HL-60 (cell line): Measurements from ENCODE around the gene ACP7.

Source experiments
- DNase-seq, 2 experiments: peaks; one replicate each; pipeline ENCODE4 v3.0.0-alpha.2; 2010 to 2020; ENCODE audit warnings: low read depth in 1 of 2, low spot score in 1 of 2
- H3K27ac ChIP-seq: fragments of 250-450 bp; sonication (Bioruptor Pico); replicated peaks from 2 replicates; pipeline ENCODE4 v1.5.1; 2020; ENCODE audit warnings: mild to moderate bottlenecking, moderate library complexity
- H3K27me3 ChIP-seq: fragments of 250-450 bp; sonication (Bioruptor Pico); 2 replicates; pipeline ENCODE4 v1.5.1; 2021; ENCODE audit warnings: mild to moderate bottlenecking, moderate library complexity; ENCODE audit not compliant: insufficient read depth, poor library complexity, severe bottlenecking
- H3K4me3 ChIP-seq: replicated peaks from 2 replicates; pipeline ENCODE4 v1.5.1; 2011; ENCODE audit warnings: mild to moderate bottlenecking, control low read depth, low read length; ENCODE audit not compliant: insufficient read depth
- CTCF ChIP-seq: IDR thresholded peaks from one replicate; pipeline ENCODE4 v1.5.1; 2011; ENCODE audit warnings: low read length, control low read depth, inconsistent platforms; ENCODE audit not compliant: insufficient read depth
- GABPA ChIP-seq: IDR thresholded peaks from 2 replicates; pipeline ENCODE4 v1.6.1; 2012; ENCODE audit warnings: low read depth
- POLR2AphosphoS5 ChIP-seq: IDR thresholded peaks from 2 replicates; pipeline ENCODE4 v1.6.1; 2012; ENCODE audit warnings: low read depth
- REST ChIP-seq: IDR thresholded peaks from 2 replicates; pipeline ENCODE4 v1.6.1; 2012; ENCODE audit warnings: low read depth; ENCODE audit not compliant: insufficient replicate concordance
- SPI1 ChIP-seq: IDR thresholded peaks from 2 replicates; pipeline ENCODE4 v1.6.1; 2012; ENCODE audit warnings: low read depth, mild to moderate bottlenecking, borderline replicate concordance

Gene ACP7

GRCh38 chr19:39074205-39074692 lies 9.9 kb upstream of the ACP7 start:
- Histone ChIP-seq H3K27me3 (no peaks in the 10 kb centered on the region), H3K4me3 (no peak overlapping the region), H3K27ac (no peak overlapping the region)
- DNase-seq = no peak
- TF ChIP-seq CTCF (no peak), GABPA (no peak), REST (no peak), POLR2AphosphoS5 (no peak), SPI1 (no peak)

GRCh38 chr19:39074942-39075341 lies 9.2 kb upstream of the ACP7 start:
- TF ChIP-seq POLR2AphosphoS5 = no peak
- TF ChIP-seq CTCF = no peak
- no peak for TF ChIP-seq GABPA
- no peak for TF ChIP-seq SPI1
- TF ChIP-seq REST = no peak
- no peak overlapping the region for H3K27ac ChIP-seq

GRCh38 chr19:39077323-39077722 lies 6.8 kb upstream of the ACP7 start:
- Histone ChIP-seq H3K27ac (no peak overlapping the region), H3K27me3 (peaks cover 2% of the 10 kb centered on the region), H3K4me3 (no peak overlapping the region)
- TF ChIP-seq REST (no peak), SPI1 (no peak), GABPA (no peak), POLR2AphosphoS5 (no peak), CTCF (no peak)
- DNase-seq = no peak

More at GRCh38 chr19:39074942-39075341, 9.2 kb upstream of the ACP7 start:
- no peak for DNase-seq
- Histone ChIP-seq H3K27me3 (no peaks in the 10 kb centered on the region), H3K4me3 (no peak overlapping the region)
